AG04450 (cell line): ENCODE measurements around the gene CCDC169. TPM values are rescaled to one million over a fixed set of nuclear protein-coding genes. Genes with fewer than 3 reads are reported as not detected.

Experiments used
- CTCF ChIA-PET: fragments of 300-600, 350-600 bp; formaldehyde crosslinking; extraction: SDS; loops from one replicate; lab custom pipeline; 2022; ENCODE audit warnings: antibody characterized with exemption, inconsistent platforms; lab: Charles Lee
- POLR2A ChIA-PET: fragments of 350-600 bp; formaldehyde crosslinking; extraction: SDS; loops from one replicate; lab custom pipeline; 2021; ENCODE audit warnings: antibody characterized with exemption, inconsistent platforms; lab: Yijun Ruan, JAX
- DNase-seq: peaks from one replicate; pipeline ENCODE4 v3.0.0-alpha.2; 2011; ENCODE audit warnings: low read depth, low spot score
- H3K27ac ChIP-seq: one replicate; pipeline ENCODE4 v1.5.1; 2012; ENCODE audit warnings: low read depth, low read length, control low read depth
- H3K27me3 ChIP-seq: one replicate; pipeline ENCODE4 v1.6.0; 2012; ENCODE audit warnings: low read length; ENCODE audit not compliant: control insufficient read depth, insufficient read depth
- H3K4me3 ChIP-seq: 2 replicates; pipeline ENCODE4 v1.5.1; 2011; ENCODE audit warnings: mild to moderate bottlenecking, low read depth, low read length, control low read depth
- H3K9me3 ChIP-seq: 2 replicates; pipeline ENCODE4 v1.5.1; 2012; ENCODE audit warnings: low read length; ENCODE audit not compliant: control insufficient read depth, insufficient read depth
- polyA plus RNA-seq: library from polyadenylated mRNA; depleted of rRNA; stranded (reverse); fragments of >200 nt; gene quantifications from 2 replicates; pipeline ENCODE4 v1.2.3, GENCODE V29; 2011
- TF ChIP-seq, protein P1 (sequence below): IDR thresholded peaks from 2 replicates; pipeline ENCODE4 v1.5.1; 2011; ENCODE audit warnings: low read depth, low read length, control low read depth, inconsistent platforms

CCDC169 gene
- polyA plus RNA-seq, 1 experiment: 2.2 TPM

DNA sequence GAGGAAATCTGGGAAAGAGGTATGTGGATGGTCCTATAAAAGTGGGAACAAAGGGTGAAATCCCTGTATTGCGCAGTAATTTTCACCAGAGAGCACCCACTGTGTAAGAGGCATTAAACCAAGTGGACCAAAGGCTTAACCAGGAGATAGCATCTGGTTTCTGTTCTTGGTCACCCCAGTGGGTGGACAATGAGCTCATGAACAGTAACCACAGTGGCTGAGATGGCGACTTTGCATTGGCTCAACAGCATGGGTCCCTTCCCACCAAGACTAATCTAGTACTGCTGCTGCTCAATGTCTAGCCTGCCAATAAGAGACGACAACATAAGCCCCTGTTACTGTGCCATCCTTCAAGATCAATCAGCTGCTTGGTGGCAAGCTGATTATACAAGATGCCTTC is 36.6 kb downstream of the CCDC169 start:
- Histone ChIP-seq H3K4me3 (no peak overlapping the region), H3K27me3 (no peaks in the 10 kb centered on the region), H3K9me3 (no peaks in the 10 kb centered on the region; the same call in 1 of the 2 replicates), H3K27ac (no peak overlapping the region)
- no peak for DNase-seq
- ChIA-PET POLR2A (no interaction called here), CTCF (interaction anchor here (0.5 kb wide), 1 partner anchor 30 kb away, joined by 3 read pairs; no protein-coding TSS in a partner anchor)
- TF ChIP-seq, protein P1, sequence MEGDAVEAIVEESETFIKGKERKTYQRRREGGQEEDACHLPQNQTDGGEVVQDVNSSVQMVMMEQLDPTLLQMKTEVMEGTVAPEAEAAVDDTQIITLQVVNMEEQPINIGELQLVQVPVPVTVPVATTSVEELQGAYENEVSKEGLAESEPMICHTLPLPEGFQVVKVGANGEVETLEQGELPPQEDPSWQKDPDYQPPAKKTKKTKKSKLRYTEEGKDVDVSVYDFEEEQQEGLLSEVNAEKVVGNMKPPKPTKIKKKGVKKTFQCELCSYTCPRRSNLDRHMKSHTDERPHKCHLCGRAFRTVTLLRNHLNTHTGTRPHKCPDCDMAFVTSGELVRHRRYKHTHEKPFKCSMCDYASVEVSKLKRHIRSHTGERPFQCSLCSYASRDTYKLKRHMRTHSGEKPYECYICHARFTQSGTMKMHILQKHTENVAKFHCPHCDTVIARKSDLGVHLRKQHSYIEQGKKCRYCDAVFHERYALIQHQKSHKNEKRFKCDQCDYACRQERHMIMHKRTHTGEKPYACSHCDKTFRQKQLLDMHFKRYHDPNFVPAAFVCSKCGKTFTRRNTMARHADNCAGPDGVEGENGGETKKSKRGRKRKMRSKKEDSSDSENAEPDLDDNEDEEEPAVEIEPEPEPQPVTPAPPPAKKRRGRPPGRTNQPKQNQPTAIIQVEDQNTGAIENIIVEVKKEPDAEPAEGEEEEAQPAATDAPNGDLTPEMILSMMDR: no peak

- H3K9me3 ChIP-seq: no peaks in the 10 kb centered on the region; the same call in 1 of the 2 replicates
- DNase-seq: no peak
- POLR2A ChIA-PET: no interaction called here
- H3K4me3 ChIP-seq: no peak overlapping the region
- TF ChIP-seq, protein P1: no peak
- CTCF ChIA-PET: interaction anchor here (0.6 to 1.6 kb wide), 3 partner anchors 23 to 584 kb away, joined by 3 to 4 read pairs (median 3); no protein-coding TSS in a partner anchor
- H3K27ac ChIP-seq: no peak overlapping the region
- no peaks in the 10 kb centered on the region for H3K27me3 ChIP-seq
Observed at GRCh38 chr13:36259361-36260137, 38.1 kb downstream of the CCDC169 start.

- ChIA-PET CTCF (interaction anchor here (0.6 to 1.6 kb wide), 3 partner anchors 24 to 585 kb away, joined by 3 to 4 read pairs (median 3); no protein-coding TSS in a partner anchor), POLR2A (no interaction called here)
- no peaks in the 10 kb centered on the region; the same call in 1 of the 2 replicates for H3K9me3 ChIP-seq
- no peaks in the 10 kb centered on the region for H3K27me3 ChIP-seq
- H3K4me3 ChIP-seq: no peak overlapping the region
- no peak for DNase-seq
- no peak overlapping the region for H3K27ac ChIP-seq
- TF ChIP-seq, protein P1: no peak
Observed at GRCh38 chr13:36258831-36259230, 38.8 kb downstream of the CCDC169 start.

GRCh38 chr13:36251526-36251925 is 46.1 kb downstream of the CCDC169 start:
- Histone ChIP-seq H3K9me3 (no peaks in the 10 kb centered on the region), H3K4me3 (no peak overlapping the region), H3K27me3 (no peaks in the 10 kb centered on the region), H3K27ac (no peak overlapping the region)
- POLR2A ChIA-PET: no interaction called here
- CTCF ChIA-PET: interaction anchor here (1.8 to 2.0 kb wide), 2 partner anchors 23 to 31 kb away, joined by 5 to 9 read pairs; no protein-coding TSS in a partner anchor
- TF ChIP-seq, protein P1: no peak
- DNase-seq: no peak

- TF ChIP-seq, protein P1: no peak
- H3K4me3 ChIP-seq: no peak overlapping the region
- no peak overlapping the region for H3K27ac ChIP-seq
- H3K27me3 ChIP-seq: no peaks in the 10 kb centered on the region
- H3K9me3 ChIP-seq: no peaks in the 10 kb centered on the region
- no peak for DNase-seq
- POLR2A ChIA-PET: no interaction called here
- CTCF ChIA-PET: interaction anchor here (0.8 to 2.0 kb wide), 3 partner anchors 24 to 272 kb away, joined by 3 to 9 read pairs (median 4); no protein-coding TSS in a partner anchor
Observed at GRCh38 chr13:36251017-36251416, 46.6 kb downstream of the CCDC169 start.
